Caco-2 (cell line): Measurements from ENCODE around the gene TRAPPC3. TPM values are rescaled to one million over a fixed set of nuclear protein-coding genes. Genes with fewer than 3 reads are reported as not detected.

ENCODE experiments used
- BruUV-seq: library from RNA; stranded (reverse); fragments of 400-500 nt; replicated peaks from 2 replicates; lab custom pipeline; 2021; lab: Mats Ljungman, UMichigan
- CTCF ChIA-PET: fragments of 300-600 bp; sonication (Branson Sonifier 250); formaldehyde crosslinking; loops from one replicate; lab custom pipeline; 2022; ENCODE audit warnings: antibody characterized with exemption; lab: Charles Lee
- POLR2A ChIA-PET: fragments of 300-600 bp; sonication (Branson Sonifier 250); formaldehyde crosslinking; loops from one replicate; lab custom pipeline; 2022; ENCODE audit warnings: antibody characterized with exemption; lab: Charles Lee
- DNase-seq, 2 experiments: peaks; one replicate each; pipeline versions ENCODE4 v3.0.0 to v3.0.0-alpha.2; 2020 to 2022
- H3K27me3 ChIP-seq: replicated peaks from 2 replicates; pipeline ENCODE4 v1.6.0; 2011; ENCODE audit warnings: low read length; ENCODE audit not compliant: control insufficient read depth, insufficient read depth
- H3K36me3 ChIP-seq: 2 replicates; pipeline ENCODE4 v1.5.1; 2011; ENCODE audit warnings: low read length; ENCODE audit not compliant: control insufficient read depth, insufficient read depth
- H3K4me1 ChIP-seq: fragments of 250-450 bp; sonication (Bioruptor Pico); 2 replicates; pipeline ENCODE4 v1.5.1; 2020; ENCODE audit warnings: mild to moderate bottlenecking
- H3K4me3 ChIP-seq: 2 replicates; pipeline ENCODE4 v1.5.1; 2011; ENCODE audit warnings: low read depth, mild to moderate bottlenecking, control low read depth, low read length
- H3K9me3 ChIP-seq: fragments of 250-450 bp; sonication (Bioruptor Pico); 2 replicates; pipeline ENCODE4 v1.5.1; 2020; ENCODE audit warnings: mild to moderate bottlenecking, moderate library complexity
- H3K27ac Mint-ChIP-seq: one replicate; pipeline ENCODE4 v1.8.0; 2022; ENCODE audit warnings: mixed read lengths; ENCODE audit not compliant: unreplicated experiment
- H3K27me3 Mint-ChIP-seq: one replicate; pipeline ENCODE4 v1.8.0; 2022; ENCODE audit warnings: mixed read lengths; ENCODE audit not compliant: insufficient read depth, unreplicated experiment
- H3K36me3 Mint-ChIP-seq: one replicate; pipeline ENCODE4 v1.8.0; 2022; ENCODE audit warnings: mild to moderate bottlenecking, mixed read lengths; ENCODE audit not compliant: insufficient read depth, unreplicated experiment
- H3K4me1 Mint-ChIP-seq: one replicate; pipeline ENCODE4 v1.8.0; 2022; ENCODE audit warnings: low read depth, mixed read lengths; ENCODE audit not compliant: unreplicated experiment
- H3K4me3 Mint-ChIP-seq: one replicate; pipeline ENCODE4 v1.8.0; 2022; ENCODE audit warnings: mild to moderate bottlenecking, moderate library complexity, mixed read lengths; ENCODE audit not compliant: unreplicated experiment
- H3K9me3 Mint-ChIP-seq: one replicate; pipeline ENCODE4 v1.8.0; 2022; ENCODE audit warnings: mixed read lengths; ENCODE audit not compliant: unreplicated experiment
- intact Hi-C: fragments of 100-400 bp; cut with micrococcal nuclease; formaldehyde crosslinking; loops from one replicate; pipeline ENCODE4 v1.10.0; 2022; ENCODE audit not compliant: unreplicated experiment
- total RNA-seq: library from RNA; stranded (reverse); gene quantifications from 2 replicates; pipeline ENCODE4 v1.2.3, GENCODE V29; 2022
- TF ChIP-seq, protein P1 (sequence below), 2 experiments: fragments of 200-600 bp in 1 of 2; IDR thresholded peaks; 1 replicate in 1 of 2; 2 replicates in 1 of 2; pipeline versions ENCODE4 v1.5.1 to v1.8.0; 2011 to 2022; ENCODE audit warnings: antibody characterized with exemption in 1 of 2, control low read depth in 1 of 2, inconsistent platforms in 1 of 2, low read depth in 1 of 2, low read length in 1 of 2, mild to moderate bottlenecking in 1 of 2, moderate library complexity in 1 of 2; ENCODE audit not compliant: insufficient read depth in 1 of 2, severe bottlenecking in 1 of 2, unreplicated experiment in 1 of 2

TRAPPC3 gene
- total RNA-seq, 1 experiment from 2014 or later, result 35.4 TPM

- Mint-ChIP-seq H3K9me3 (no peaks in the 10 kb centered on the region), H3K4me3 (no peak overlapping the region), H3K27me3 (peaks cover 3% of the 10 kb centered on the region), H3K4me1 (no peaks in the 10 kb centered on the region), H3K27ac (no peak overlapping the region), H3K36me3 (no peaks in the 10 kb centered on the region)
- Histone ChIP-seq H3K4me1 (0 out of 2 replicates have a peak, but pooled peaks cover 3% of the 10 kb centered on the region), H3K9me3 (no peaks in the 10 kb centered on the region), H3K27me3 (no peaks in the 10 kb centered on the region), H3K36me3 (no peaks in the 10 kb centered on the region), H3K4me3 (no peak overlapping the region)
- intact Hi-C loops, result no loop called here
- ChIA-PET POLR2A (no interaction called here), CTCF (interaction anchor here (1.3 kb wide), 1 partner anchor 11 kb away, joined by 4 read pairs; no protein-coding TSS in a partner anchor)
- TF ChIP-seq, protein P1, sequence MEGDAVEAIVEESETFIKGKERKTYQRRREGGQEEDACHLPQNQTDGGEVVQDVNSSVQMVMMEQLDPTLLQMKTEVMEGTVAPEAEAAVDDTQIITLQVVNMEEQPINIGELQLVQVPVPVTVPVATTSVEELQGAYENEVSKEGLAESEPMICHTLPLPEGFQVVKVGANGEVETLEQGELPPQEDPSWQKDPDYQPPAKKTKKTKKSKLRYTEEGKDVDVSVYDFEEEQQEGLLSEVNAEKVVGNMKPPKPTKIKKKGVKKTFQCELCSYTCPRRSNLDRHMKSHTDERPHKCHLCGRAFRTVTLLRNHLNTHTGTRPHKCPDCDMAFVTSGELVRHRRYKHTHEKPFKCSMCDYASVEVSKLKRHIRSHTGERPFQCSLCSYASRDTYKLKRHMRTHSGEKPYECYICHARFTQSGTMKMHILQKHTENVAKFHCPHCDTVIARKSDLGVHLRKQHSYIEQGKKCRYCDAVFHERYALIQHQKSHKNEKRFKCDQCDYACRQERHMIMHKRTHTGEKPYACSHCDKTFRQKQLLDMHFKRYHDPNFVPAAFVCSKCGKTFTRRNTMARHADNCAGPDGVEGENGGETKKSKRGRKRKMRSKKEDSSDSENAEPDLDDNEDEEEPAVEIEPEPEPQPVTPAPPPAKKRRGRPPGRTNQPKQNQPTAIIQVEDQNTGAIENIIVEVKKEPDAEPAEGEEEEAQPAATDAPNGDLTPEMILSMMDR (IDR thresholded peaks at IDR 0.05; ENCODE audit: insufficient read depth in 1 of 2, low read depth in 1 of 2, low read length in 1 of 2, severe bottlenecking in 1 of 2, unreplicated experiment in 1 of 2), result no peak
- BruUV-seq, result no TSS peak
- no peak for DNase-seq
Measured at GRCh38 chr1:36123356-36123755, 25.9 kb downstream of the TRAPPC3 start.

DNA sequence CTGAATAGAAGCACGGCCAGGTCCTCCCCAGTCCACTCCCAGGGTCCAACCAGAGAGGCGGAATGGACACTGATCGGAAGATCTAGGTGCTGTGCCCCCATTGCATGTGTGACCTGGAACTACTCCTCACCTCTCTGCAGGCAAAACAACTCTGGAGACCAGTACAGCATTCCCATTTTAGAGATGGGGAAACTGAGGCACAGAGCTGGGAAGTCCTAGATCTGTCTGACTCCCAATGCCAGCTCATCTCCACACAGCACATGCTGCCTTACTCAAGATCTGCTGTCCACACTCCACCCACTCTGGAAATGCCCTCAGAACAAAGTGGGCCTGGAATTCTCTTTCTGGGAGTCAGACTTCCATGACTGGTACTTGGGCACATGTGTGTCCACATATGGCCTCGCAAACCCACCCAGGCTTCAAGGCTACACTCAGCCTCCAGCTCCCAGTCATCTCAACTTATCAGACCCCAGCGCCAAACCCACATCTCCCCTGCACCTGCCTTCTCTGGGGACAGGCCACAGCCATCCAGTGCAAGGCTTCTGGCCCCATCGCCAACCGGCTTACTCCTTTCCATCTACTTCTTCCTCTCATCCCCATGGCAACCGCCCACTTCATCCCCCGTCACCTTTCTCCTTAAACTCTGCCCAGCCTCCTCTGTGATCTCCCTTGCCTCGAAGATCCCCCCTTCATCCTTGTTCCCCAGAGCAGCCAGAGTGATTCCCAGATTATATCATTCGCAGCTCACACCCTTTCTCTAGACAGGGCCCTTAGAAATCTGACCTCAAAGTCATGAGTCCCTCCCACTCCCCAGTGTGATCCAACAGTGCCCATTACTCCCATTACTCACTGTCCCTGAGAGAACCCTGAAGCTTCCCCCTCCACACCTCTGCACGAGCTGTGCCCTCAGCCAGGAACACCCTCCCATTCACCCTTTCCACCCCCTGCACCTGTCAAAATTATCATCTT, 26.9 kb downstream of the TRAPPC3 start:
- intact Hi-C loops, result no loop called here
- Mint-ChIP-seq H3K4me1 (no peaks in the 10 kb centered on the region), H3K9me3 (no peaks in the 10 kb centered on the region), H3K27ac (no peak overlapping the region), H3K36me3 (no peaks in the 10 kb centered on the region), H3K4me3 (no peak overlapping the region), H3K27me3 (peaks cover 3% of the 10 kb centered on the region)
- TF ChIP-seq, protein P1 (IDR thresholded peaks at IDR 0.05; ENCODE audit: insufficient read depth in 1 of 2, low read depth in 1 of 2, low read length in 1 of 2, severe bottlenecking in 1 of 2, unreplicated experiment in 1 of 2), result no peak
- no peak for DNase-seq
- Histone ChIP-seq H3K9me3 (no peaks in the 10 kb centered on the region), H3K27me3 (no peaks in the 10 kb centered on the region), H3K4me3 (no peak overlapping the region), H3K36me3 (no peaks in the 10 kb centered on the region), H3K4me1 (no peaks in the 10 kb centered on the region)
- BruUV-seq, result no TSS peak
- POLR2A ChIA-PET, result no interaction called here
- CTCF ChIA-PET, result no interaction called here

DNA sequence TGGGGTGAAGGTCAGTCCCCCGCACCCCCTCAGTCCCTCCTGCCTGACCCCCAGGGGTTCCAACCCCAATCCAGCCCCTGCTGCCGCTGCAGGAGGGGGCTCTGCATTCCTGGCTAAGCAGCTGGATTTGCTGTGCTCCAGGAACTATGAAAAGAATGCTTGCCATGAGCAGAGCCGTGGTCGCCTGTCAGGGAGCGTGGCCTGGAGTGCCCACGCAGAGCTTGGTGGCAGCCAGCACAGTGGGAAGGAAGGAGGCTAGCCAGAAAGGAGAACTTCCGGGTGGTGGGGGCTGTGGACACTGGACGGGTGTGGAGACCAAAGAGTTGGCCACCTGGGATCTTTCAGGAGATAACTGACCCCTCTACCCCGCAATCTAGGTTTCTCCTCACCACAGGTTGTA, 29.8 kb downstream of the TRAPPC3 start:
- TF ChIP-seq, protein P1 (IDR thresholded peaks at IDR 0.05; ENCODE audit: insufficient read depth in 1 of 2, low read depth in 1 of 2, low read length in 1 of 2, severe bottlenecking in 1 of 2, unreplicated experiment in 1 of 2), result no peak
- H3K27me3 ChIP-seq, result no peaks in the 10 kb centered on the region
- H3K9me3 ChIP-seq, result no peaks in the 10 kb centered on the region
- intact Hi-C loops, result no loop called here
- POLR2A ChIA-PET, result no interaction called here
- CTCF ChIA-PET, result no interaction called here
- DNase-seq, result no peak
- no TSS peak for BruUV-seq
- H3K4me3 ChIP-seq, result no peak overlapping the region
- peaks cover 3% of the 10 kb centered on the region for H3K27me3 Mint-ChIP-seq
- H3K27ac Mint-ChIP-seq, result no peak overlapping the region
- H3K36me3 ChIP-seq, result no peaks in the 10 kb centered on the region
- H3K4me1 Mint-ChIP-seq, result no peaks in the 10 kb centered on the region
- no peak overlapping the region for H3K4me3 Mint-ChIP-seq
- no peaks in the 10 kb centered on the region for H3K9me3 Mint-ChIP-seq
- H3K4me1 ChIP-seq, result no peaks in the 10 kb centered on the region
- H3K36me3 Mint-ChIP-seq, result no peaks in the 10 kb centered on the region
